Stimulated activated CD8-positive, alpha-beta memory T cell treated with anti-CD3 and anti-CD28 coated beads, Interleukin-12 subunit alpha, Interleukin-12 subunit beta, amount 100 ng/mL, for 4 hours (primary cell): ENCODE results near the gene CCDC85C.

Experiments
- DNase-seq: peaks from one replicate; pipeline ENCODE4 v3.0.0-alpha.2; 2020; ENCODE audit warnings: low read depth

CCDC85C gene

GRCh38 chr14:99522025-99522401 lies 82.0 kb downstream of the CCDC85C start:
- DNase-seq, result no peak

GRCh38 chr14:99521176-99522024 lies 82.6 kb downstream of the CCDC85C start:
- DNase-seq, result no peak

DNA sequence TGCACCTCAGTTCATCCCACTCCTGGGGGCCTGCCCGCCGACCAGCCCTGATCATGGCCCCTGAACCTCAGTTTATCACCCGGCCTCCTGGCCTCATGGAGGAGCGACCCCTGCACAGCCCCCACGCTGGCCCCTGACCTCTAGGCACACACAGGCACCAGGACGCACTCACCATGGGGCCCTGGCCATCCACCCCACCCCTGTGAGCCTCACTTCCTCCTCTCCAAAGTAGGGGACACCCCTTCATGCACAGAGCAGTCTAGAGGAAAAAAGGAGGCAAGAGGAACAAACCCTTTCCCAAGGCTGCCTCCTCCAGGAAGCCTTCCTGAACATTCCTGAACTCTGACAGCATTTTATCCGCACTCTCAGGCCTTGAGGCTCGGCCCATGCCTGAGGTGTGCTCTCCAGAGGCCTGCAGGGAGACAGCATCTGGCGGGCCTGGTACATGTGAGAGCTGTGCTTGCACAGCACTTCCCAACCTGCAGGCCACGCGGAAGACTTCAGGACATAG lies 83.4 kb downstream of the CCDC85C start:
- no peak for DNase-seq

- no peak for DNase-seq
Measured at GRCh38 chr14:99519931-99520421, 84.0 kb downstream of the CCDC85C start.

DNA sequence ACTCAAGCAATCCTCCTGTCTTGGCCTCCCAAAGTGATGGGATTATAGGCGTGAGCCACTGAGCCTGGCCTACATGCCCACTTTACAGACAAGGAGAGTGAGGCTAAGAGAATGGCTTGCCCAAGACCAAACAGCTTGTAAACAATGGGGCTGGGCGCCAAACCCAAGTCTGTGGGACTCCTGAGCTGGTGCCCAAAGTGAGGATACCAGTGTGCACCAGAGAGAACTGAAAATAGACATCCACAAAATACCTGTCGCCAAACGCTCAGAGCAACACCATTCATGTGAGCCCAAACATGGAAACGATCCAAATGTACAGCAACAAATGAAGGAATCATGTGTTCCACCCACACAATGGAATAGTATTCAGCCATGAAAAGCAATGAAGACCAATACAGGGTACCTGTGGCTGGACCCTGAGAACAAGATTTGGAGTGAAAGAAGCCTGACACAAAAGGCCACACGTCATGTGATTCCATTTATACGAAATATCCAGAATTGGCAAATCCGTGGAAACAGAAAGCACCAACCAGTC lies 84.6 kb downstream of the CCDC85C start:
- DNase-seq, result no peak

GRCh38 chr14:99518441-99519346 lies 85.3 kb downstream of the CCDC85C start:
- DNase-seq, result peak; percentile 63

GRCh38 chr14:99517643-99518381 lies 86.2 kb downstream of the CCDC85C start:
- DNase-seq, result no peak

DNA sequence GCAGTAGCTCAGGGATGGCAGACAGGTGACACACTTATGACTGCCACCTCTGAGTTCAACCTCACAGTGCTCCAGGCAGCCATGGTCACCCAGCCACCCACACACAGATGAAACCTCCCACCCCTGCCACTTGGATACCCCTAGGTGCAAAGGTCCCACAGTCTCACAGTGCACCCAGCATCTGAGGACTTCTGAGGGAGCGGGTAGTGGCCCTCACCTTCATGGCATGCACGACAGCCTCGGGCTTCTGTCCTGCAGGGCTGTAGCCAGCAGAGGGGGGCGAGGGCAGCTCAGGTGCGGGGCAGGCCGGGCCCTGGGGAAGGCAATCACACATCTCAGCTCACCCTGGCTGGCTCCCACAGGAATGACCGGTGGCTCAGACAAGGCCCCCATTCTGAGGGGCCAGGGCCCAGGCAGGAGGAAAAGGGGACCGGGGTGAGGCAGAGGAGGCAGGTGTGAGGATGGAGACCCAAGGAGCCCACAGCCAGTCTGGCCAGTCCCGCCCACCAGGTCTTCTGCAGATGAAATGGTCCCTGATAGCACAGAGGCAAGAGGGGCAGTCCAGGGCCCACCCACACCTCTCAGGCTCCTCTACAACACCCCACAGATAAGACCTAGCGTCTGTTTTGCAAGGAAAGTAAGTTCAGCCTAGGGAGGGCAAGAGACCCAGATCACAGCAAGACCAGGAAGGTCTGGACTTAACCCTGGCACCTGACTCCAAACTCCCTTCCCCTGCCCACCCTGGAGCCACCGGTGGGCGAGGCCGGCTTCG lies 87.0 kb downstream of the CCDC85C start:
- no peak for DNase-seq

GRCh38 chr14:99516156-99516870 lies 87.7 kb downstream of the CCDC85C start:
- no peak for DNase-seq

- no peak for DNase-seq
Measured at GRCh38 chr14:99515301-99516155, 88.5 kb downstream of the CCDC85C start.

DNA sequence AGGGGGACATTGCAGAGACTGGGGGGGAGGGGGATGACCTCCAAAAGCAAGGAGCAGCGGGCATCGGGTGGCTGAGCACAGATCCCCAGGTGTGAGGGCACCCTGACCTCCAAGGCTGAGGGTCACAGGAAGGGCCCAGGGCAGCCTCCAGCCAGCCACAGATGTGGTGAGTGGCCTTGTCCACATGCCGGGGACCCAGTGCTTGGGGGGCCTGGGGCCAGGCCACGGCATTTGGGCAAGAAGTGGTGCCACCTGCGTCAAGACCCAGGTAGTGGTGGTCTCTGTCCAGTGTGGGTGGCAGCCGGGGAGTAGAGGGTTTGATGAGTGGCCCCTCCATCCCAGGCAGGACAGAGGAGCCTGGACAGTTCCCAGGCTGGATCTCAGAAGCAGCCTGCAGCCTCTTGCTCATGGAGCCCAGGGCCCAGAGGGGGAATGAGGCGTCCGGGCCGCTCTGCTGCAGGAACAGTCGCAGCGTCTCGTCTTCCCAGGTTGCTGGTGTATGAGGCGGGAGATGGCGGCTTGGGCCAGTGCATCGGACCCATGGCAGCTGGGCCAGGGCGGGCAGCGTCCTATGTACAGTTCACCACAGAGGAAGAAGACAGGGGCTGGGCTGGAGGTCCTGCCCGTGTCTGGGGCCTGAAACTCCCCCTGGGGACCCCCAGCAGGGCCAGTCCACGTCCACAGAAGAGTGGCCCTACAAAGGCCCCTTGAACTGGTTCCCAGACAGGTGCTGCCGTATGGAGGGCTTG lies 89.3 kb downstream of the CCDC85C start:
- DNase-seq, result no peak

DNA sequence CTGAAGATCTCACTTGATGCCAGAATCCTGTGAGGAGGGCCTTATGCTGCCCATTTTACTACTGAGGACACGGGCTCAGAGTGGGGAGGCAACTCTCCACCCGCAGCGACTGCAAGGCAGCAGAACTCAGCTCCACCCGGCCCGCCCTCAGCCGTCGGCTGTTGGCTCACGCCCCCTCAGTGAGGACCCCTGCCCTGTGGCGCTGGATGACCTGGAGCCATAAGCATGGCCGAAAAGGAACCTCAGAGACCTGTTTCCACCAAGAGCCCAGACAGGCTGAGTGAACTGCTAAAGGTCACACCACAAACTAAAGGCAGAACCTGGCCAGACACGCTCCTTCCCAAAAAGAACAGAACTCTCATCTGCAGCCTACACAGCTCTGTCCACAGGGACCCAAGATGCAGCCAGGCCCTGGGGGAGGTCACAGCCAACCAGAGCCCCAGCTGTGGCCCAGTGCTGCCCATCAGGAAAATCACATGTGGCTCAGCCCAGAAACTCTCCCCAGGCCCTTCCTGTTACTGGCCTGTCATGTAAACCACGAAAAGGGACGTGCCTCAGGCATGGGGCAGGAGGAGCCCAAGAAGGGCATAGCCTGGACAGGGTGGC lies 90.0 kb downstream of the CCDC85C start:
- no peak for DNase-seq

DNA sequence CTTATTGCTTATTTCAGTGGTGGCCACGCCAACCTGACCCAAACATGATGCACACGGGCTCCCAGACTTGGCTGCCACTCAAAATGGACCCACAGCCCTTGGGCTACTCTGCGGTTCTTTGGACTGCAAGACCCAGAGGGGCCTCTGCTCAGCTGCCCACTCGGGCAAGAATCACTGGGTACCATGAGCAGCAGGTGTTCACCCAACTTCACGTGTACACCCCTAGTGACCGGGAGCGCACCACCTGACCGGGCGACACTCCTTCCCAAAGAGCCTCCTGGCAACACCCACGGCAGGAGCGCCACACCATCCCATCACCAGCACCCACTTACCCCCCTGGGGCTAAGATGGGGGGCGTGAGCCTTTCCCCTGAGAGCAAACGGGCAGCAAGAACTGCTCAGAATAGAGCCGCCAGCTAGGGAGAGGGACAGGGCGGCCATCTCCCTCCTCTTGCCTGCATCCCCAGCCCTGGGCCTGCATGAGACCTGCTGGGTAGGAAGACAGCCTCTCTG lies 90.8 kb downstream of the CCDC85C start:
- DNase-seq, result no peak

DNA sequence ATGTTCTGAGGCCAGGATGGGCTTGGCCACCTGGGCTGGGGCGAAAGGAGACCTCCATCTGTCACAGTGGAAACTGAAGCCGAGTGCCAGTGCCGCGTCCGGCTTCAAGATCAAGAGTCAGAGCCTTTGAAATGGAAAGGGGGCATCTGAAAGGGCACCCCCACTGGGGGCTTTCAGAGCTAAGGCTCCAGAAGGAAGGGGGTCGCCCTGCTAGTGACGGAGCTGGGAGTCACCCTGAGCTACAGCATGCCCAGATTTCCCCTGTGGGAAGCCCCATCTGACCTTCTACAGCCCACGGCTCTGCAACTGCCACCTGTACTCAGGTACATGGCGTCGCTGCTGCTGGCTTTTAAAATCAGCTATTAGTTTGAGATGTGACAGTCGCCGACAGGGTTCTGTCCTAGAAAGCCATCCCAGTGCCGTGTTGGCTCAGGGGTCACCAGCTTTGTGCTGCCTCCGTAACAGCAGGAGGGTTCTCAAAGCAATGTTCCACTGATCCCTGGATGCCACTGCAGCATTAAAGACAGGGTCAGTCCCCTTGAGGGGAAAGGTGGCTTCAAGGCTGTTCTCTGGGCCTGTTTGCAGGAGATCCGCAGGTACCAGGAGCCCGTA lies 91.3 kb downstream of the CCDC85C start:
- no peak for DNase-seq

DNA sequence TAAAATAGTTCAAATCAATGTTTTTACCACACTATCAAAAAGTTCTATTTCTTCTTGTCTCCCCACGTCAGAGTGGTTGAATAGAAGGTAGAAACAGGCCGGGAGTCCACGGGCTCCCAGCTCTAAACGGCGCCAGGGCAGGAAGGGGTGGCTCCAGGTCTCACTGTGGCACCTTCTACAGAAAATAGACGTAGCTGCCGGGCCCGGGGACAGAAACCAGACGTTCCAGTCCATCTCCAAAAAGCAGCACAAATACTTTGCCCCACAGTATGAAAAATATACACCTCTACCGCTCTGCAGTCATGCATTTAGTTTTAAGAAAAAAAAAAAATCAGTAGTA lies 91.9 kb downstream of the CCDC85C start:
- no peak for DNase-seq

- no peak for DNase-seq
Measured at GRCh38 chr14:99511421-99512109, 92.4 kb downstream of the CCDC85C start.

GRCh38 chr14:99510556-99511139 lies 93.4 kb downstream of the CCDC85C start:
- DNase-seq, result no peak
